ENCODE results near the gene TMEM115.
A peak's percentile ranks its signal among the peaks of the same experiment; 100 is the strongest.
"Not testable (repeated sequence)": the region's sequence is repeated elsewhere in the genome, so short reads cannot be mapped to it uniquely, and the experiment has no call there.

Gene TMEM115

GRCh38 chr3:50316657-50317242 is 42.6 kb downstream of the TMEM115 start:
- H3K27ac ChIP-seq = no peak overlapping the region
- no peaks in the 10 kb centered on the region for H3K27me3 ChIP-seq
- no peak overlapping the region for H3K4me3 ChIP-seq (ENCODE audit: low read depth in 1 of 2, low read length in 1 of 2)
- no peak for TF ChIP-seq CTCF (IDR thresholded peaks at IDR 0.05)
- peaks cover 34 to 49% of the 10 kb centered on the region in 2 experiments for H3K4me1 ChIP-seq (ENCODE audit: control insufficient read depth in 1 of 2, insufficient read depth in 1 of 2, low read depth in 1 of 2, low read length in 1 of 2)
- H3K36me3 ChIP-seq = peaks cover 5% of the 10 kb centered on the region
- H3K9me3 ChIP-seq = no peaks in the 10 kb centered on the region

- Histone ChIP-seq H3K9me3 (no peaks in the 10 kb centered on the region), H3K27me3 (no peaks in the 10 kb centered on the region), H3K36me3 (peaks cover 5% of the 10 kb centered on the region), H3K4me3 (ENCODE audit: low read depth in 1 of 2, low read length in 1 of 2) (no peak overlapping the region), H3K4me1 (ENCODE audit: control insufficient read depth in 1 of 2, insufficient read depth in 1 of 2, low read depth in 1 of 2, low read length in 1 of 2) (peaks cover 23 to 31% of the 10 kb centered on the region in 2 experiments), H3K27ac (no peak overlapping the region)
- TF ChIP-seq CTCF (IDR thresholded peaks at IDR 0.05) = no peak
These were observed 44.5 kb downstream of the TMEM115 start for GRCh38 chr3:50314816-50315215.

- peaks cover 18 to 26% of the 10 kb centered on the region in 2 experiments for H3K4me1 ChIP-seq (ENCODE audit: control insufficient read depth in 1 of 2, insufficient read depth in 1 of 2, low read depth in 1 of 2, low read length in 1 of 2)
- peak overlapping the region; percentile 10 for H3K27ac ChIP-seq
- no peak overlapping the region for H3K4me3 ChIP-seq (ENCODE audit: low read depth in 1 of 2, low read length in 1 of 2)
- TF ChIP-seq CTCF (IDR thresholded peaks at IDR 0.05) = no peak
- peaks cover 5% of the 10 kb centered on the region for H3K36me3 ChIP-seq
- H3K27me3 ChIP-seq = no peaks in the 10 kb centered on the region
- H3K9me3 ChIP-seq = no peaks in the 10 kb centered on the region
These were observed 45.0 kb downstream of the TMEM115 start for GRCh38 chr3:50314342-50314741.

- not testable (repeated sequence) for H3K27me3 ChIP-seq; H3K27ac ChIP-seq; H3K9me3 ChIP-seq; H3K4me1 ChIP-seq (ENCODE audit: control insufficient read depth in 1 of 2, insufficient read depth in 1 of 2, low read depth in 1 of 2, low read length in 1 of 2); H3K4me3 ChIP-seq (ENCODE audit: low read depth in 1 of 2, low read length in 1 of 2); H3K36me3 ChIP-seq
These were observed 47.3 kb downstream of the TMEM115 start for GRCh38 chr3:50312041-50312440.

Measured in neutrophil (primary cell).